ENCODE measurements around the gene CERCAM.

Gene CERCAM

GRCh38 chr9:128408963-128409431 lies 11.7 kb upstream of the CERCAM start:
- H2AFZ ChIP-seq (ENCODE audit: low read length): no peak overlapping the region
- H3K4me3 ChIP-seq (ENCODE audit: low read depth, low read length, poor library complexity, severe bottlenecking): no peak overlapping the region
- H4K20me1 ChIP-seq (ENCODE audit: insufficient read depth, low read length): no peaks in the 10 kb centered on the region
- peaks cover 3% of the 10 kb centered on the region; the same call in 1 of the 2 replicates for H3K27me3 ChIP-seq (ENCODE audit: insufficient read depth, low read length)
- no peak overlapping the region for H3K27ac ChIP-seq (ENCODE audit: low read depth, low read length, poor library complexity, severe bottlenecking)
- H3F3A ChIP-seq (ENCODE audit: insufficient read depth, low read length): no peaks in the 10 kb centered on the region
- H3K9ac ChIP-seq (ENCODE audit: low read length): no peak overlapping the region
- H3K9me3 ChIP-seq (ENCODE audit: low read length): no peaks in the 10 kb centered on the region
- no peaks in the 10 kb centered on the region for H3K9me2 ChIP-seq (ENCODE audit: low read depth, low read length)
- no peaks in the 10 kb centered on the region for H3K4me1 ChIP-seq (ENCODE audit: insufficient read depth, low read length, severe bottlenecking)
- TF ChIP-seq EZH2 (IDR thresholded peaks at IDR 0.05; ENCODE audit: borderline replicate concordance, low read length): no peak
- no peak for TF ChIP-seq CTCF (IDR thresholded peaks at IDR 0.05; ENCODE audit: low read length)
- no peak overlapping the region for H3K4me2 ChIP-seq (ENCODE audit: low read length)
- no peaks in the 10 kb centered on the region for H3K79me2 ChIP-seq (ENCODE audit: insufficient read depth, low read length)
- H3K36me3 ChIP-seq (ENCODE audit: insufficient read depth, low read length): no peaks in the 10 kb centered on the region

GRCh38 chr9:128409450-128409849 lies 11.2 kb upstream of the CERCAM start:
- Histone ChIP-seq H3K27me3 (ENCODE audit: insufficient read depth, low read length) (peaks cover 3% of the 10 kb centered on the region; the same call in 1 of the 2 replicates), H3K4me2 (ENCODE audit: low read length) (no peak overlapping the region), H3K4me3 (ENCODE audit: low read depth, low read length, poor library complexity, severe bottlenecking) (no peak overlapping the region), H3K36me3 (ENCODE audit: insufficient read depth, low read length) (no peaks in the 10 kb centered on the region), H3K79me2 (ENCODE audit: insufficient read depth, low read length) (no peaks in the 10 kb centered on the region), H3K4me1 (ENCODE audit: insufficient read depth, low read length, severe bottlenecking) (no peaks in the 10 kb centered on the region), H3K9me3 (ENCODE audit: low read length) (no peaks in the 10 kb centered on the region), H3K9me2 (ENCODE audit: low read depth, low read length) (no peaks in the 10 kb centered on the region), H3K27ac (ENCODE audit: low read depth, low read length, poor library complexity, severe bottlenecking) (no peak overlapping the region), H4K20me1 (ENCODE audit: insufficient read depth, low read length) (no peaks in the 10 kb centered on the region), H3F3A (ENCODE audit: insufficient read depth, low read length) (no peaks in the 10 kb centered on the region), H3K9ac (ENCODE audit: low read length) (no peak overlapping the region), H2AFZ (ENCODE audit: low read length) (no peak overlapping the region)
- no peak for TF ChIP-seq CTCF (IDR thresholded peaks at IDR 0.05; ENCODE audit: low read length)
- TF ChIP-seq EZH2 (IDR thresholded peaks at IDR 0.05; ENCODE audit: borderline replicate concordance, low read length): no peak

GRCh38 chr9:128409978-128410377 lies 10.7 kb upstream of the CERCAM start:
- TF ChIP-seq EZH2 (IDR thresholded peaks at IDR 0.05; ENCODE audit: borderline replicate concordance, low read length) (no peak), CTCF (IDR thresholded peaks at IDR 0.05; ENCODE audit: low read length) (no peak)
- no peaks in the 10 kb centered on the region for H4K20me1 ChIP-seq (ENCODE audit: insufficient read depth, low read length)
- no peaks in the 10 kb centered on the region for H3F3A ChIP-seq (ENCODE audit: insufficient read depth, low read length)
- no peak overlapping the region for H3K9ac ChIP-seq (ENCODE audit: low read length)
- H3K4me2 ChIP-seq (ENCODE audit: low read length): no peak overlapping the region
- no peaks in the 10 kb centered on the region for H3K9me2 ChIP-seq (ENCODE audit: low read depth, low read length)
- no peaks in the 10 kb centered on the region for H3K9me3 ChIP-seq (ENCODE audit: low read length)
- H3K4me1 ChIP-seq (ENCODE audit: insufficient read depth, low read length, severe bottlenecking): no peaks in the 10 kb centered on the region
- H3K27me3 ChIP-seq (ENCODE audit: insufficient read depth, low read length): peaks cover 3% of the 10 kb centered on the region; the same call in 1 of the 2 replicates
- no peaks in the 10 kb centered on the region for H3K36me3 ChIP-seq (ENCODE audit: insufficient read depth, low read length)
- no peaks in the 10 kb centered on the region for H3K79me2 ChIP-seq (ENCODE audit: insufficient read depth, low read length)
- H2AFZ ChIP-seq (ENCODE audit: low read length): no peak overlapping the region
- H3K27ac ChIP-seq (ENCODE audit: low read depth, low read length, poor library complexity, severe bottlenecking): no peak overlapping the region
- no peak overlapping the region for H3K4me3 ChIP-seq (ENCODE audit: low read depth, low read length, poor library complexity, severe bottlenecking)
